CD4-positive, alpha-beta T cell treated with Interleukin-2 at 100 ng/mL for 4 hours (primary cell): ENCODE measurements around the gene PCNX4.

Experiments
- DNase-seq: peaks from one replicate; pipeline ENCODE4 v3.0.0-alpha.2; 2020; ENCODE audit warnings: low spot score

Gene PCNX4

GRCh38 chr14:60174352-60175254 lies 82.9 kb downstream of the PCNX4 start:
- no peak for DNase-seq

- no peak for DNase-seq
These were observed 83.7 kb downstream of the PCNX4 start for GRCh38 chr14:60175255-60175902.

- no peak for DNase-seq
These were observed 86.4 kb downstream of the PCNX4 start for GRCh38 chr14:60178164-60178563.

- no peak for DNase-seq
These were observed 87.1 kb downstream of the PCNX4 start for GRCh38 chr14:60178820-60179219.

- no peak for DNase-seq
These were observed 87.7 kb downstream of the PCNX4 start for GRCh38 chr14:60179431-60179869.

GRCh38 chr14:60183138-60183537 lies 91.4 kb downstream of the PCNX4 start:
- DNase-seq, result no peak

- DNase-seq, result peak; percentile 24
These were observed 92.0 kb downstream of the PCNX4 start for GRCh38 chr14:60183741-60184140.

- peak; percentile 80 for DNase-seq
These were observed 92.6 kb downstream of the PCNX4 start for GRCh38 chr14:60184146-60184904.

- DNase-seq, result no peak
These were observed 93.3 kb downstream of the PCNX4 start for GRCh38 chr14:60184905-60185555.

GRCh38 chr14:60188115-60188514 lies 96.4 kb downstream of the PCNX4 start:
- DNase-seq, result no peak

GRCh38 chr14:60188696-60189095 lies 97.0 kb downstream of the PCNX4 start:
- DNase-seq, result no peak

GRCh38 chr14:60189923-60190840 lies 98.5 kb downstream of the PCNX4 start:
- no peak for DNase-seq

GRCh38 chr14:60195179-60195810 lies 103.6 kb downstream of the PCNX4 start:
- no peak for DNase-seq

GRCh38 chr14:60196291-60196690 lies 104.6 kb downstream of the PCNX4 start:
- no peak for DNase-seq

GRCh38 chr14:60197629-60198303 lies 106.0 kb downstream of the PCNX4 start:
- no peak for DNase-seq

GRCh38 chr14:60199321-60199720 lies 107.6 kb downstream of the PCNX4 start:
- no peak for DNase-seq

GRCh38 chr14:60204104-60204842 lies 112.5 kb downstream of the PCNX4 start:
- DNase-seq, result no peak

GRCh38 chr14:60204843-60205774 lies 113.4 kb downstream of the PCNX4 start:
- DNase-seq, result no peak
